Suprapubic skin (tissue), 4 donors: Measurements from ENCODE around the gene ARID1B. TPM values are rescaled to one million over a fixed set of nuclear protein-coding genes. Genes with fewer than 3 reads are reported as not detected.

Experiments
- DNase-seq, 2 donors: peaks; one replicate each; pipeline ENCODE4 v3.0.0-alpha.2; 2019; ENCODE audit warnings: low spot score in 2 of 2
- H3K27ac ChIP-seq: fragments of 200-600 bp; sonication (generic); one replicate; pipeline ENCODE4 v1.5.1; 2019
- H3K27me3 ChIP-seq: fragments of 200-600 bp; sonication (generic); one replicate; pipeline ENCODE4 v1.5.1; 2019
- H3K36me3 ChIP-seq: fragments of 200-600 bp; sonication (generic); one replicate; pipeline ENCODE4 v1.5.1; 2019
- H3K4me1 ChIP-seq: fragments of 200-600 bp; sonication (generic); one replicate; pipeline ENCODE4 v1.5.1; 2019
- H3K4me3 ChIP-seq: fragments of 200-600 bp; sonication (generic); one replicate; pipeline ENCODE4 v1.5.1; 2019; ENCODE audit warnings: mild to moderate bottlenecking
- H3K9me3 ChIP-seq: fragments of 200-600 bp; sonication (generic); one replicate; pipeline ENCODE4 v1.5.1; 2019
- CTCF ChIP-seq, 2 donors: fragments of 200-600 bp in 1 of 2; fragments of 450-650 bp in 1 of 2; sonication (generic) in 1 of 2; IDR thresholded peaks; one replicate each; pipeline ENCODE4 v1.5.1; 2016 to 2019; ENCODE audit warnings: antibody characterized with exemption in 2 of 2, mild to moderate bottlenecking in 1 of 2, moderate library complexity in 1 of 2
- EP300 ChIP-seq: sonication (generic); formaldehyde crosslinking; IDR thresholded peaks from one replicate; pipeline ENCODE4 v1.6.1; 2017; ENCODE audit warnings: antibody characterized with exemption
- POLR2A ChIP-seq, 2 donors: fragments of 450-650 bp; IDR thresholded peaks; one replicate each; pipeline ENCODE4 v1.6.1; 2017; ENCODE audit warnings: antibody characterized with exemption in 2 of 2, mild to moderate bottlenecking in 2 of 2, moderate library complexity in 2 of 2
- POLR2AphosphoS5 ChIP-seq, 3 donors: sonication (generic); formaldehyde crosslinking; IDR thresholded peaks; one replicate each; pipeline ENCODE4 v1.6.1; 2017; ENCODE audit warnings: antibody characterized with exemption in 3 of 3
- WGBS: methylation state at CpG from one replicate; pipeline ENCODE4 v1.1.5; 2018; 5-methylcytosine and 5-hydroxymethylcytosine counted together
- total RNA-seq, 4 donors: library from RNA; depleted of rRNA; stranded (reverse); fragments of >200 nt; gene quantifications; one replicate each; pipeline ENCODE4 v1.1.0, GENCODE V29; 2016

Gene ARID1B
- total RNA-seq, 4 donors from 2014 or later = 102 to 233 (median 129) TPM

- H3K9me3 ChIP-seq = no peaks in the 10 kb centered on the region
- H3K4me3 ChIP-seq = no peak overlapping the region
- H3K27ac ChIP-seq = no peak overlapping the region
- no peaks in the 10 kb centered on the region for H3K27me3 ChIP-seq
- DNase-seq = no peak
- H3K4me1 ChIP-seq = peaks cover 4% of the 10 kb centered on the region
- TF ChIP-seq CTCF (IDR thresholded peaks at IDR 0.05) = no peak
- TF ChIP-seq POLR2AphosphoS5 (IDR thresholded peaks at IDR 0.05) = no peak
- TF ChIP-seq EP300 = no peak
- TF ChIP-seq POLR2A (IDR thresholded peaks at IDR 0.05) = no peak
- no peaks in the 10 kb centered on the region for H3K36me3 ChIP-seq
- 96% methylated on average over 5 of the region's 5 CpGs for WGBS
Measured at GRCh38 chr6:156995502-156995901, 218.3 kb downstream of the ARID1B start.

GRCh38 chr6:156996265-156996664 is 219.1 kb downstream of the ARID1B start:
- no peaks in the 10 kb centered on the region for H3K36me3 ChIP-seq
- H3K4me1 ChIP-seq = peaks cover 4% of the 10 kb centered on the region
- no peak overlapping the region for H3K27ac ChIP-seq
- 89% methylated on average over 2 of the region's 2 CpGs for WGBS
- DNase-seq = no peak
- H3K27me3 ChIP-seq = no peaks in the 10 kb centered on the region
- TF ChIP-seq CTCF (IDR thresholded peaks at IDR 0.05) = no peak
- TF ChIP-seq POLR2AphosphoS5 (IDR thresholded peaks at IDR 0.05) = no peak
- no peak for TF ChIP-seq EP300
- no peak for TF ChIP-seq POLR2A (IDR thresholded peaks at IDR 0.05)
- no peaks in the 10 kb centered on the region for H3K9me3 ChIP-seq
- H3K4me3 ChIP-seq = no peak overlapping the region

GRCh38 chr6:156998794-156999330 is 221.7 kb downstream of the ARID1B start:
- no peak for TF ChIP-seq POLR2AphosphoS5 (IDR thresholded peaks at IDR 0.05)
- no peak for TF ChIP-seq CTCF (IDR thresholded peaks at IDR 0.05)
- no peak for TF ChIP-seq EP300
- TF ChIP-seq POLR2A (IDR thresholded peaks at IDR 0.05) = no peak
- H3K27ac ChIP-seq = no peak overlapping the region
- no peak for DNase-seq
- 96% methylated on average over 7 of the region's 7 CpGs for whole genome bisulfite sequencing
- no peaks in the 10 kb centered on the region for H3K9me3 ChIP-seq
- H3K4me1 ChIP-seq = peaks cover 4% of the 10 kb centered on the region
- no peak overlapping the region for H3K4me3 ChIP-seq
- H3K27me3 ChIP-seq = no peaks in the 10 kb centered on the region
- H3K36me3 ChIP-seq = no peaks in the 10 kb centered on the region

GRCh38 chr6:156999762-157000161 is 222.6 kb downstream of the ARID1B start:
- 98% methylated on average over 3 of the region's 3 CpGs for WGBS
- Histone ChIP-seq H3K27ac (no peak overlapping the region), H3K27me3 (no peaks in the 10 kb centered on the region), H3K36me3 (no peaks in the 10 kb centered on the region), H3K4me3 (no peak overlapping the region), H3K4me1 (peaks cover under 1% of the 10 kb centered on the region), H3K9me3 (no peaks in the 10 kb centered on the region)
- DNase-seq = no peak
- TF ChIP-seq POLR2A (IDR thresholded peaks at IDR 0.05) (no peak), EP300 (no peak), POLR2AphosphoS5 (IDR thresholded peaks at IDR 0.05) (no peak), CTCF (IDR thresholded peaks at IDR 0.05) (no peak)

- no peak for DNase-seq
- H3K4me1 ChIP-seq = no peaks in the 10 kb centered on the region
- no peak for TF ChIP-seq POLR2A (IDR thresholded peaks at IDR 0.05)
- WGBS = 94% methylated on average over 12 of the region's 12 CpGs
- H3K27ac ChIP-seq = no peak overlapping the region
- H3K4me3 ChIP-seq = no peak overlapping the region
- H3K27me3 ChIP-seq = no peaks in the 10 kb centered on the region
- no peaks in the 10 kb centered on the region for H3K9me3 ChIP-seq
- H3K36me3 ChIP-seq = no peaks in the 10 kb centered on the region
Measured at GRCh38 chr6:157001716-157002115, 224.5 kb downstream of the ARID1B start.

- Histone ChIP-seq H3K4me1 (no peaks in the 10 kb centered on the region), H3K27ac (no peak overlapping the region), H3K9me3 (no peaks in the 10 kb centered on the region), H3K36me3 (no peaks in the 10 kb centered on the region), H3K4me3 (no peak overlapping the region), H3K27me3 (no peaks in the 10 kb centered on the region)
- TF ChIP-seq POLR2AphosphoS5 (IDR thresholded peaks at IDR 0.05) (no peak), EP300 (no peak), POLR2A (IDR thresholded peaks at IDR 0.05) (no peak), CTCF (IDR thresholded peaks at IDR 0.05) (no peak)
- DNase-seq = no peak
- 88% methylated on average over 1 of the region's 1 CpG for WGBS
Measured at GRCh38 chr6:157002774-157003173, 225.6 kb downstream of the ARID1B start.
